Gastrocnemius medialis (tissue), 4 donors: ENCODE results near the gene TANGO2. TPM values are rescaled to one million over a fixed set of nuclear protein-coding genes. Genes with fewer than 3 reads are reported as not detected.
A peak's percentile ranks its signal among the peaks of the same experiment; 100 is the strongest.

Experiments
- ATAC-seq, 2 donors: fragments of 150-250 bp; one replicate each; pipeline ENCODE4 v1.9.1; 2016
- DNase-seq, 2 donors: peaks; one replicate each; pipeline ENCODE4 v3.0.0-alpha.2; 2019
- H3K27ac ChIP-seq, 4 donors: fragments of 200-600 bp; sonication (generic); 1 replicate in 1 of 4; 2 replicates in 3 of 4; pipeline ENCODE4 v1.5.1; 2016 to 2018; ENCODE audit warnings: mild to moderate bottlenecking in 2 of 4, moderate library complexity in 1 of 4
- H3K27me3 ChIP-seq, 3 donors: fragments of 200-600 bp; sonication (generic) in 2 of 3; 1 replicate in 1 of 3; 2 replicates in 2 of 3; pipeline versions ENCODE4 v1.5.1 to v1.6.0; 2016 to 2019; ENCODE audit warnings: mild to moderate bottlenecking in 1 of 3, moderate library complexity in 1 of 3
- H3K36me3 ChIP-seq, 2 donors: fragments of 200-600 bp; sonication (generic) in 1 of 2; one replicate each; pipeline ENCODE4 v1.5.1; 2017 to 2018
- H3K4me1 ChIP-seq, 2 donors: fragments of 200-600 bp; sonication (generic) in 1 of 2; one replicate each; pipeline ENCODE4 v1.5.1; 2016 to 2017; ENCODE audit warnings: mild to moderate bottlenecking in 2 of 2
- H3K4me3 ChIP-seq, 4 donors: fragments of 200-600 bp; sonication (generic) in 3 of 4; 1 replicate in 1 of 4; 2 replicates in 3 of 4; pipeline ENCODE4 v1.5.1; 2016 to 2019; ENCODE audit warnings: mild to moderate bottlenecking in 2 of 4
- H3K9me3 ChIP-seq, 3 donors: fragments of 200-600 bp; sonication (generic) in 2 of 3; 1 replicate in 1 of 3; 2 replicates in 2 of 3; pipeline ENCODE4 v1.5.1; 2016 to 2019
- POLR2A ChIP-seq, 2 donors: fragments of 450-650 bp; IDR thresholded peaks; one replicate each; pipeline ENCODE4 v1.6.1; 2017; ENCODE audit warnings: antibody characterized with exemption in 2 of 2, mild to moderate bottlenecking in 2 of 2, moderate library complexity in 2 of 2
- in situ Hi-C, 4 donors: fragments of 200-750 bp; cut with MboI; loops; one replicate each; pipeline versions ENCODE4 v1.15.0 to v1.8.0; 2017; ENCODE audit warnings: low sequenced_read_pairs in 4 of 4
- intact Hi-C: fragments of 100-400 bp; cut with DNase I; formaldehyde crosslinking; loops from one replicate; pipeline ENCODE4 v1.15.1; 2023; ENCODE audit warnings: low total_unique reads
- total RNA-seq, 4 donors: library from RNA; depleted of rRNA; stranded (reverse); fragments of >200 nt; gene quantifications; one replicate each; pipeline versions ENCODE4 v1.1.0 to v1.2.3, GENCODE V29; 2016
- TF ChIP-seq, protein P1 (sequence below), 5 experiments: fragments of 450-650 bp in 3 of 5; fragments of 200-600 bp in 2 of 5; sonication (generic) in 2 of 5; IDR thresholded peaks in 4 of 5; conservative IDR thresholded peaks in 1 of 5; 1 replicate in 4 of 5; 2 replicates in 1 of 5; pipeline ENCODE4 v1.5.1; 2016 to 2019; ENCODE audit warnings: antibody characterized with exemption in 5 of 5, mild to moderate bottlenecking in 3 of 5, moderate library complexity in 3 of 5

Gene TANGO2
- total RNA-seq, 4 donors from 2014 or later: 43.0 to 115 (median 52.5) TPM

DNA sequence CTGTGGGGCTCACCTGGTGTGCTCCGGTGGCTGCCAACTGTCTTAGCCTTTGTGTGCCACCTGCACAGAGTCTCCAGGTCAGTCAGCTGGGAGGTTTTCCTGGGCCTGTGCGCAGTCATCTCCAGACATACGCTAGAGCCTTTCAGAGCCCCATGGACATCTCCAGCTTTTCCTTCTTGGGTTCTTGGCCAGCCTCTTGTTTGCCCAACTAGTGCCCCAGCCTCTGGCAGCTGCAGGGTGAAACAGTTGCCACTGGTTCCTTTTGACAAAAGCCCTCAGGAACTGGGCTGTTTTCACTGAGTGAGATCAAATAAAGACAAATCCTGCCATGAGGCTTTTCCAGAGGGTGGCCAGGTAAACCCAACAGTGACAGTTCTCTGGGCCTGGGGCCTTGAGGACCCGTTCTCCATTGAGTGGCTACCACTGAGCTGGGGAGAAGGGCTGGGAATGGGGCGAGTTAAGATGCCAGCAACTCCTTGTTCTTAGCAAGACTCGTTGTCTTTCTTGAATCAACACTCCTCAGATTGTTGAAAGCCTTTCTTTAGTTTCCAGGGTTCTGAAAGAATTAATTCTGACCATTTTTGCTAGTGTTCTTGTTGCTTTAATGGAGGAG lies 78.3 kb downstream of the TANGO2 start:
- intact Hi-C loops: no loop called here

DNA sequence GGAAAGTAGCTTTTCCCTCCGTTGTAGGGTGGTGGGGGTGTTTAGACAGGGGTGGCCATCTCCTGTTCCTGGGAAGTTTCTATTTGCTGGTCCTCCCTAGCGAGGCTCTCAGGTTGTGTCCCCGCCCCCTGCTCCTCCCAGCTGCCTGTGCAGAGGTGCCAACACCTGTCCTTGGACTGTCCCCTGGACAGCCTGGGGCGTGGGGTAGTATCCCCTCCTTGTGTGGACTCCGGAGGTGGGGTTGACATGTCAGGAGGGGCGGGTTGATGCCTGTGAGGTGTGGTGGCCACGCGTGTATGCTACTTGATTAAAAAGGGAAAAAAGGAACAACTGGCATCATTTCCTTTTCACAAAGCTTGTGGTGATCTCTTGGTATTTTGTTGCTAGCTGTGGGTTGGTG lies 80.7 kb downstream of the TANGO2 start:
- H3K9me3 ChIP-seq: no peaks in the 10 kb centered on the region
- ATAC-seq: no peak
- H3K4me3 ChIP-seq: no peak overlapping the region
- H3K36me3 ChIP-seq: peaks cover 0 to 60% of the 10 kb centered on the region in 2 donors
- intact Hi-C loops (no loop called here), in situ Hi-C loops (no loop called here)
- TF ChIP-seq, protein P1, sequence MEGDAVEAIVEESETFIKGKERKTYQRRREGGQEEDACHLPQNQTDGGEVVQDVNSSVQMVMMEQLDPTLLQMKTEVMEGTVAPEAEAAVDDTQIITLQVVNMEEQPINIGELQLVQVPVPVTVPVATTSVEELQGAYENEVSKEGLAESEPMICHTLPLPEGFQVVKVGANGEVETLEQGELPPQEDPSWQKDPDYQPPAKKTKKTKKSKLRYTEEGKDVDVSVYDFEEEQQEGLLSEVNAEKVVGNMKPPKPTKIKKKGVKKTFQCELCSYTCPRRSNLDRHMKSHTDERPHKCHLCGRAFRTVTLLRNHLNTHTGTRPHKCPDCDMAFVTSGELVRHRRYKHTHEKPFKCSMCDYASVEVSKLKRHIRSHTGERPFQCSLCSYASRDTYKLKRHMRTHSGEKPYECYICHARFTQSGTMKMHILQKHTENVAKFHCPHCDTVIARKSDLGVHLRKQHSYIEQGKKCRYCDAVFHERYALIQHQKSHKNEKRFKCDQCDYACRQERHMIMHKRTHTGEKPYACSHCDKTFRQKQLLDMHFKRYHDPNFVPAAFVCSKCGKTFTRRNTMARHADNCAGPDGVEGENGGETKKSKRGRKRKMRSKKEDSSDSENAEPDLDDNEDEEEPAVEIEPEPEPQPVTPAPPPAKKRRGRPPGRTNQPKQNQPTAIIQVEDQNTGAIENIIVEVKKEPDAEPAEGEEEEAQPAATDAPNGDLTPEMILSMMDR (IDR thresholded peaks at IDR 0.05 in 4 of 5, conservative IDR thresholded peaks at IDR 0.05 in 1 of 5): no peak
- TF ChIP-seq POLR2A (IDR thresholded peaks at IDR 0.05): no peak
- no peak overlapping the region for H3K27ac ChIP-seq
- H3K27me3 ChIP-seq: no peaks in the 10 kb centered on the region
- DNase-seq: no peak
- peaks cover 16 to 25% of the 10 kb centered on the region in 2 donors for H3K4me1 ChIP-seq

More for the DNA sequence above, 78.3 kb downstream of the TANGO2 start:
- Histone ChIP-seq H3K9me3 (no peaks in the 10 kb centered on the region), H3K36me3 (peaks cover 0 to 76% of the 10 kb centered on the region in 2 donors), H3K27ac (no peak overlapping the region), H3K4me1 (peaks cover 10 to 11% of the 10 kb centered on the region in 2 donors), H3K27me3 (no peaks in the 10 kb centered on the region), H3K4me3 (no peak overlapping the region)
- TF ChIP-seq, protein P1 (IDR thresholded peaks at IDR 0.05 in 4 of 5, conservative IDR thresholded peaks at IDR 0.05 in 1 of 5): no peak
- TF ChIP-seq POLR2A (IDR thresholded peaks at IDR 0.05): no peak
- DNase-seq: no peak
- in situ Hi-C loops: no loop called here
- no peak for ATAC-seq

DNA sequence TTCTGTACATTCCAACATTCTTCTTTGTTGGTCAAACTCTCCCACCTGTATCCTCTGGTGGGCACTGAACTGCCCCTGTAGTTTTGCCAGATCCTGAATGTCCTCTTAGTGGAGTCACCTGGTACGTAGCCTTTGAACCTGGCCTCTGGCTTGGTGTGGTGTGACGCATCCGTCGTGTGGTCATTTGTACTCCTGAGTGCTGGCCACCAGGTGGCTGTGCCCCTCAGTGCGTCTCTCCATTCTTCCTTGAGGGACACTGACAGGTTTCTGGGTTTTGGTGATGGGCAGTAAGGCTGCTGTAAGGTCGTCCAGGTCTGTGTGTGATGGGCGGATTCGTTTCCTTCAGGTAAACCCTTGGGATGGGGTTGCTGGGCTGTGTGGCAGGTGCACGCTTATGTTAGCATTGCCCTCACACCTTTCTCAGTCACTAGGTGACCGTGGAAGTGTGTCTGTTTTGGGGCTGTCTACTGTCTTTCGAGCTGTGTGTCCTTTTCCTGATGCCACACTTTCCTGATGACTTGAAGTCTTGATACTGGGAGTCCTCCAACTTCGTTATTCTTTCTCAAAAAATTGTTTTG lies 81.4 kb downstream of the TANGO2 start:
- Histone ChIP-seq H3K36me3 (peaks cover 0 to 60% of the 10 kb centered on the region in 2 donors), H3K27me3 (no peaks in the 10 kb centered on the region), H3K4me3 (no peak overlapping the region), H3K9me3 (no peaks in the 10 kb centered on the region), H3K27ac (no peak overlapping the region), H3K4me1 (peaks cover 22 to 32% of the 10 kb centered on the region in 2 donors)
- intact Hi-C loops (no loop called here), in situ Hi-C loops (no loop called here)
- DNase-seq: no peak
- no peak for ATAC-seq
- TF ChIP-seq POLR2A (IDR thresholded peaks at IDR 0.05): no peak
- TF ChIP-seq, protein P1 (IDR thresholded peaks at IDR 0.05 in 4 of 5, conservative IDR thresholded peaks at IDR 0.05 in 1 of 5): no peak

DNA sequence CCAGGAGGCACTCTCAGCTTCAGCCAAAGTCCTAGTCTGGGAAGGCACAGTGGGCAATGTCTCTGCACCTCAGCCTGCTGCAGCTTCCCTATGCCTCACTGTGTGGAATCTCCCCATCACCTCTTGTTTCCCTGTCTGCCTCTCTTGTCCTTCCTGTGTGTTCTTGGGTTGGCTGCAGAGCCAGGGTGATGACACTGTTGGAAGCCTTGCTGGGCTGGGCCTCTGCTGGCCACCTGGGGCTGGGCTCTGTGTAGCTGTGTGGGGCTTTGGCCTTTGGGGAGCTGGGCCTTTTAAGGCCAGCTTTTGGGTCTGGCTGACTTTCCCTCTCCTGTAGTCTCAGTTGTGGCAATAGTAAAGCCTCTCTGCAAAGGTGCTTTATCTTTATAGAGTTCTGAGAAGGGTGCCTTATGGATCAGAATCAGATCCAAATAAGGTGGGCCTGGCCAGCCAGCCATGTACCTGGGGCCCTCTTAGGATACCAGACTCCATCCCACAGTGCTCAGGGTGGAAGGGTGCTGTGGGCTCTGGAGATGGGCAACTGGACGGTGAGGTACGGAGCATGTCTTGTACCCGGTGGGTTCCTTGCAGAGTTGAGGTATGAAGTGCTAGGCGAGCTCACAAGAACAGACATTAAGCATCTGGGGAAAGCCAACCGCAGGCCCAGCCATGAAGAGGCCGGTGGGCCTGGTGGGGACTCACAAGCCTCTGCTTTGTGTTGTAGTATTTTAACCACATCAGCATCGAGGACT lies 84.7 kb downstream of the TANGO2 start:
- no peak overlapping the region for H3K4me3 ChIP-seq
- intact Hi-C loops (no loop called here), in situ Hi-C loops (no loop called here)
- H3K36me3 ChIP-seq: peaks cover 0 to 66% of the 10 kb centered on the region in 2 donors
- H3K27ac ChIP-seq: peak overlapping the region in 3 of 4 donors; percentile 73 to 84 (median 79)
- H3K27me3 ChIP-seq: no peaks in the 10 kb centered on the region
- no peak for DNase-seq
- no peak for ATAC-seq
- H3K4me1 ChIP-seq: peaks cover 22 to 35% of the 10 kb centered on the region in 2 donors
- TF ChIP-seq, protein P1 (IDR thresholded peaks at IDR 0.05 in 4 of 5, conservative IDR thresholded peaks at IDR 0.05 in 1 of 5): no peak
- no peak for TF ChIP-seq POLR2A (IDR thresholded peaks at IDR 0.05)
- no peaks in the 10 kb centered on the region for H3K9me3 ChIP-seq
